Naive B cell (primary cell): Measurements from ENCODE around the gene NTM. TPM values are rescaled to one million over a fixed set of nuclear protein-coding genes. Genes with fewer than 3 reads are reported as not detected.

Experiments used
- ATAC-seq, 2 donors: fragments of 150-1000 bp; cut with Tn5 transposase; 2 replicates each; pipeline ENCODE4 v1.10.0; 2021; ENCODE audit warnings: low read depth in 2 of 2, mild to moderate bottlenecking in 2 of 2, moderate library complexity in 2 of 2
- DNase-seq: peaks from one replicate; pipeline ENCODE4 v3.0.0; 2022
- H3K27ac Mint-ChIP-seq, 6 donors: one replicate each; pipeline ENCODE4 v1.8.0; 2020 to 2022; ENCODE audit warnings: mild to moderate bottlenecking in 6 of 6, mixed read lengths in 6 of 6, moderate library complexity in 5 of 6, inconsistent platforms in 2 of 6
- H3K27me3 Mint-ChIP-seq, 3 donors: one replicate each; pipeline ENCODE4 v1.8.0; 2021 to 2022; ENCODE audit warnings: mixed read lengths in 3 of 3, mild to moderate bottlenecking in 1 of 3
- H3K36me3 Mint-ChIP-seq, 2 donors: one replicate each; pipeline ENCODE4 v1.8.0; 2020 to 2022; ENCODE audit warnings: mixed read lengths in 2 of 2, inconsistent platforms in 1 of 2, mild to moderate bottlenecking in 1 of 2
- H3K4me1 Mint-ChIP-seq, 3 donors: one replicate each; pipeline ENCODE4 v1.8.0; 2020 to 2022; ENCODE audit warnings: mixed read lengths in 3 of 3, inconsistent platforms in 1 of 3, mild to moderate bottlenecking in 1 of 3, moderate library complexity in 1 of 3
- H3K4me3 Mint-ChIP-seq, 8 donors: one replicate each; pipeline ENCODE4 v1.8.0; 2020 to 2022; ENCODE audit warnings: mild to moderate bottlenecking in 8 of 8, mixed read lengths in 8 of 8, moderate library complexity in 8 of 8, inconsistent platforms in 2 of 8
- H3K9me3 Mint-ChIP-seq, 7 donors: one replicate each; pipeline ENCODE4 v1.8.0; 2020 to 2022; ENCODE audit warnings: mixed read lengths in 7 of 7, mild to moderate bottlenecking in 5 of 7, inconsistent platforms in 2 of 7, moderate library complexity in 1 of 7
- polyA plus RNA-seq, 6 donors: library from polyadenylated mRNA; unstranded; fragments of 300-500 nt; fragmentation: Illumina TruSeq; gene quantifications; one replicate each; pipeline ENCODE4 v1.2.3, GENCODE V29; 2021; ENCODE audit warnings: low read depth in 6 of 6

The NTM gene
- polyA plus RNA-seq, 6 donors from 2014 or later, result not detected

DNA sequence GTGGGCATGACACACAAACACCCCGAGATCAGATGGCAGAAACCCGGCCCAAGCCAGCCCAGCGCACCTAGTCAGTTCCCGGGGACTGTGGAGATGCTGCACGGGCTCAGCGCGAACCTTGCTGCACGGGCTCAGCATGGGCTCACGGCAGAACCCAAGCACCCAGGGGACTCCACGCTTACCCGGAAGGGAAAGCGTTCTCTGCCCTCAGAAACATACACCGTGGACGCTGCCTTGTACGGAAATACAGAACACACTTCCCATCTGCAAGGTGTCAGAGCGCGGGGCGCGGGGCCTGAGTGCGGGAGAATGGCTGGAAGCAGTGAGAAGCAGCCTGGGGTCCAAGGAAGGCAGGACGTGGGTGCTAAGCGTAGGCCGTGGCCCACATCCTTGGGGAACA is 319.9 kb downstream of the NTM start:
- peak overlapping the region in 1 of 8 donors; percentile 30 for H3K4me3 Mint-ChIP-seq
- H3K27me3 Mint-ChIP-seq, result peaks cover 16 to 40% (median 18%) of the 10 kb centered on the region in 3 donors
- no peak for DNase-seq
- peaks cover 0 to 7% (median 4%) of the 10 kb centered on the region in 7 donors for H3K9me3 Mint-ChIP-seq
- ATAC-seq, result no peak
- H3K4me1 Mint-ChIP-seq, result peaks cover 5 to 9% (median 8%) of the 10 kb centered on the region in 3 donors
- H3K27ac Mint-ChIP-seq, result no peak overlapping the region
- H3K36me3 Mint-ChIP-seq, result peaks cover 0 to 9% of the 10 kb centered on the region in 2 donors

DNA sequence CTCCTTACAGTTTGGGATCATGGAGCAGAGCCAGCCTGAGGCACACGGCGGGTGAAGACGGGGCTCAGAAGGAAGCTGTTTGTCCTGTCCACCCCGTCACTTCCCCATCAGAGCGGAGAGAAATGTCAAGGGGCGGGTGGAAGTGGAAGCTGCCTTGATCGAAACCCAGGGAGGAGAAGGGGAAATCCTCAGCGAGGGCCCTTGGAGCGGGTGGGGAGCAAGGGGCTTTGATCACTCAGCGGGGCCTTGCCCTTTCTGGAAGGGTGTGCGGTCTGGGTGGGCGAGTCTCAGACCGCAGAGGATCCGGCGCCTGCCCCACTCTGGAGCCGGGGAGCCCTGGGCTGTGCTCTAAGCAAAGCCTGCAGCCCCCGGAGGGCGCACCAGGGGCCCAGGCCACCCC is 320.4 kb downstream of the NTM start:
- H3K36me3 Mint-ChIP-seq, result peaks cover 0 to 9% of the 10 kb centered on the region in 2 donors
- H3K4me3 Mint-ChIP-seq, result peak overlapping the region in 1 of 8 donors; percentile 30
- no peak overlapping the region for H3K27ac Mint-ChIP-seq
- DNase-seq (no peak), ATAC-seq (no peak)
- peaks cover 16 to 44% (median 18%) of the 10 kb centered on the region in 3 donors for H3K27me3 Mint-ChIP-seq
- peaks cover 0 to 7% (median 4%) of the 10 kb centered on the region in 7 donors for H3K9me3 Mint-ChIP-seq
- peaks cover 5 to 9% (median 8%) of the 10 kb centered on the region in 3 donors for H3K4me1 Mint-ChIP-seq

DNA sequence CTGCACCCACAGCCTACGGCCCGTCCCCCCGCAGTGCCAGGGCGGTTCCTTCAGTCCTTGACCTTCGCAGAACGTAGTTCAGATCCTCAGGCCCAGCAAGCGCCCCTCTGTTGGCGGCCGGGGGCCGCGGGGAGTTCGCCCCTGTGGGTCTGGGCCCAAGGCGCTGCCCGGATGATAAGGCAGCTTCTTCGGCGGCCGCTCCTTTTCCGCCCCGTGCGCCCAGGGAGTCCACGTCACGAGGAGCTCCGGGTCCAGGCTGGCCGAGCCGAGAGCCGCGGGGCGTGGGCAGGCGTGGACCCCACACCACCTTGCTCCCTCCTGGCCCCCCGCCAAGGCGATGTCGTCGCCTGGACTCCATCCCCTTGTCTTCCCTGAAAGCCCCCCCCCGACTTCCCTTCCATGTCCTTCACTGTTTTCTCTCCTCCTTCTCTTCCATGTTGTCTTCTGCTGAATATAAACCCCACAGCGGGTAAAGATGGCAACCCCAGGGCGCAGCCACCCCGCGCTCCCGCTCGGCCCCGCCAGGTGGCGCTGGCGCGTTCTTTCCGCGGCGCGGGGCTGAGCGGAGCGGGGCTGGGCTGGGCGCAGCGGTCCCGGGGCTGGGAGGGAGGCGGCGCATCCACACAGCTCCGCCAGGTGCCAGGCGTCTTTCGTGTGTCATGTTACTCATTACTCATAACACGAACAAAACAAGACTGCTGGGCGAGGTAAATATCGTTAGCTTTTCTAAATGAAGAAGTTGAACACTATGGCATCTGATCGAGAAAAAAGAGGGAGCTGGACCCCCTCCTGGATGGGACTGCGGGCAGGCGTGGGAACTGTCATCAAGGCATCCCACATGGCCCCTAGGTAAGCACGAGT is 321.0 kb downstream of the NTM start:
- Mint-ChIP-seq H3K27me3 (peaks cover 18 to 44% (median 19%) of the 10 kb centered on the region in 3 donors), H3K4me3 (no peak overlapping the region), H3K36me3 (peaks cover 0 to 9% of the 10 kb centered on the region in 2 donors), H3K27ac (no peak overlapping the region), H3K9me3 (peaks cover 0 to 7% (median 4%) of the 10 kb centered on the region in 7 donors), H3K4me1 (peaks cover 5 to 9% (median 8%) of the 10 kb centered on the region in 3 donors)
- no peak for ATAC-seq
- no peak for DNase-seq

DNA sequence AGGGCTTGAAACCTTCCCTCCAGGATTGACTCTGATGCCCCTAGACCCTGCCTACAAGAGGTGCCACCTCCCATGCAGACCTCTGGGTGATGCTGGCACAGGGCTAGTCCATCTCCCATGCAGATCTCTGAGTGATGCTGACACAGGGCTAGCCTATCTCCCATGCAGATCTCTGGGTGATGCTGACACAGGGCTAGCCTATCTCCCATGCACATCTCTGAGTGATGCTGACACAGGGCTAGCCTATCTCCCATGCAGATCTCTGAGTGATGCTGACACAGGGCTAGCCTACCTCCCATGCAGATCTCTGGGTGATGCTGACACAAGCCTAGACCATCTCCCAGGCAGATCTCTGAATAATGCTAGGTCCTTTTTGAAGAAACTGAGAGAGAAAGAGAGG is 321.7 kb downstream of the NTM start:
- Mint-ChIP-seq H3K27ac (no peak overlapping the region), H3K4me1 (peaks cover 5 to 9% (median 8%) of the 10 kb centered on the region in 3 donors), H3K27me3 (peaks cover 20 to 41% (median 22%) of the 10 kb centered on the region in 3 donors), H3K36me3 (peaks cover 0 to 9% of the 10 kb centered on the region in 2 donors), H3K9me3 (peaks cover 0 to 7% (median 4%) of the 10 kb centered on the region in 7 donors), H3K4me3 (peak overlapping the region in 1 of 8 donors; percentile 22)
- DNase-seq (no peak), ATAC-seq (no peak)

GRCh38 chr11:131692961-131693360 is 322.5 kb downstream of the NTM start:
- ATAC-seq (no peak), DNase-seq (no peak)
- no peak overlapping the region for H3K4me3 Mint-ChIP-seq
- no peak overlapping the region for H3K27ac Mint-ChIP-seq
- peaks cover 0 to 7% (median 4%) of the 10 kb centered on the region in 7 donors for H3K9me3 Mint-ChIP-seq
- peaks cover 0 to 9% of the 10 kb centered on the region in 2 donors for H3K36me3 Mint-ChIP-seq
- H3K27me3 Mint-ChIP-seq, result peaks cover 22 to 41% (median 26%) of the 10 kb centered on the region in 3 donors
- H3K4me1 Mint-ChIP-seq, result peaks cover 5 to 9% (median 8%) of the 10 kb centered on the region in 3 donors

DNA sequence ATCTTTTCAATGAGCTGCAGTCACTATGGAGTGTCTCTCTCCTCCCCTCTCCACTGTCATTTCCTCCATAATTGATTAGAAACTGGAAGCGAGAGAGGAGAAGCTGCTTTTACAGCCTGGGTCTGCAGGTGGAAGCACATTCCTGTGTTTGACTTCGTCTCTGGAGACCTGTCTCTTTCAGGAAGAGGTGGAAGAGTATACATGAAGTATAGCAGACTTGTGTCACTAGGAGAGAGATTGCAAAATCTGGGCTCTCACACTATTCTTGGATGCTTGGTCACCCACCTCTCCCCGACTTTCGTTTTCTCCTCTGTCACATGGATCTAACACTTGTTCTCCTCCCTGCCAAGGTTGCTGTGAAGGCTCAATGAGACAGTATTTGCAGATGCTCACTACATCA is 323.3 kb downstream of the NTM start:
- Mint-ChIP-seq H3K4me3 (no peak overlapping the region), H3K36me3 (peaks cover 0 to 9% of the 10 kb centered on the region in 2 donors), H3K4me1 (peaks cover 5 to 9% (median 8%) of the 10 kb centered on the region in 3 donors), H3K27ac (no peak overlapping the region), H3K27me3 (peaks cover 22 to 41% (median 26%) of the 10 kb centered on the region in 3 donors), H3K9me3 (peaks cover 0 to 7% (median 4%) of the 10 kb centered on the region in 7 donors)
- DNase-seq (no peak), ATAC-seq (no peak)

DNA sequence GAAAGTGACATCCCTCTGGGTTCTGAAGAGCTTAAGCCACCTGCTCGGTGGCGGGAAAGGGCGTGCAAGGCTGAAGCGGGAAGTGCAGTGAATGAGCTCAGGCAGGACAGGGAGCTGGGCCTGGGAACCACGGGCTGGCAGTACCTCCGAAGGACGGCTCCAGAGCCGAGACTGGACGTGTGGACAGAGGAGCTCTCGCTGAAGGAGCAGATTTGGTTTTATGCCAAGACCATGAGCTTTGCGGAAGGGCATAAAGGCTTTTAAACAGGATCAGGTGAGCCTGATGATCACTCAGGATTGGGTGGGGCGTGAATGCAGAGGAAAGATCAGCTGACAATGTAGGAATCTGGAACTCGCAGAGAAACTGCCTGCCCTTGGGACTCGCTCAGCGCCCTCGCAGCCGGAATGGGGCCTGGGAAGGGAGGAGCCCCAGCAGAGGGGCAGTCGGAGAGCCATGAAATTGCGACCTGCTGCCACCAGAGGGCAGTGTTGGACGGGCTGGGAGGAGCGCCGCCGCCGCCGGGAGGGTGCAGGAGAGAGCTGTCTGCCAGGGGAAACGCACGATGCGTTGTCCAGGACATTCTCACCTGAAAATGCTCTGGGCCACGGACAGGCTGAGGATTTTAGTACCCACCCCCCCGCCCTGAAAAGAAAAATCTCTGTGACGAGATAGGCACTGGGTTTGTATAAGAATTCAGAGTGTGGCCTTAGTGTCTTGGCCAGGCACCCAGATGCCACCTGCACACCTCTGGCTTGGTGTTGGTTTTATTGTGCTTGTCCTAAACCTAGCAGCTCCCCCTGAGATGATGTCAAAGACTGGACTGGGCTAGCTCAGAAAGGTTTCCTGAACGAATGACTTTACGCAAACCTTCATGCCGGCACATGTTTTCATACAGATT is 324.4 kb downstream of the NTM start:
- DNase-seq (no peak), ATAC-seq (no peak)
- H3K4me1 Mint-ChIP-seq, result peaks cover 5 to 9% (median 8%) of the 10 kb centered on the region in 3 donors
- H3K27me3 Mint-ChIP-seq, result peaks cover 22 to 39% (median 24%) of the 10 kb centered on the region in 3 donors
- H3K36me3 Mint-ChIP-seq, result peaks cover 0 to 7% of the 10 kb centered on the region in 2 donors
- no peak overlapping the region for H3K4me3 Mint-ChIP-seq
- peaks cover 0 to 7% (median 4%) of the 10 kb centered on the region in 7 donors for H3K9me3 Mint-ChIP-seq
- H3K27ac Mint-ChIP-seq, result peak overlapping the region in 1 of 6 donors; percentile 11

DNA sequence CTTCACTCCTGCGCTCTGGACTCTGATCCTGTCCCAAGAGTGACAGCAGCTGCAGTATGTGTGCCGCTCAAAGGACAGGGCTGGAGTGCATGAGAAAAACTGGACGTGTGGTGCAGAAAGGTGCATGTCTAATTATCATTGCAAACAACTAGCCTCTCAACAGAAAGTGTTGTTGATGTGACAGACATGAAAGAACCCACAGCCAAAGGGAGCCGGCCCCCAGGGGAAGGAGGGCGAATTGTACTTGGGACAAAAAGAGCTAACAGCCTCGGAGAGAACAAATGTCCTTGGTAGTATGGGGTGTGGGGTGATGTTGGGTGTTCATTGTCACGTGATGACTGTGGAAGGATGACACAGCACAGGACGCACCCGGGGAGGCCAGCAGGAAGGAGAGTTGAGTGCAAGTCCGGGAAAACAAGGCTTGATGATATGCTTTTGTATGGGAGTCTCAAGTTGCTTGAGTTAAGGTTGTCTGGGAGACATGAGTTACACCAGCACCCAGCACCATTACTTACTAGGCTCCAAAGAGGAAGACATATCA is 325.5 kb downstream of the NTM start:
- Mint-ChIP-seq H3K4me1 (peaks cover 5 to 9% (median 8%) of the 10 kb centered on the region in 3 donors), H3K36me3 (no peaks in the 10 kb centered on the region), H3K27ac (no peak overlapping the region), H3K4me3 (no peak overlapping the region), H3K9me3 (peaks cover 0 to 5% (median 0%) of the 10 kb centered on the region in 7 donors), H3K27me3 (peaks cover 26 to 28% (median 27%) of the 10 kb centered on the region in 3 donors)
- no peak for DNase-seq
- no peak for ATAC-seq

DNA sequence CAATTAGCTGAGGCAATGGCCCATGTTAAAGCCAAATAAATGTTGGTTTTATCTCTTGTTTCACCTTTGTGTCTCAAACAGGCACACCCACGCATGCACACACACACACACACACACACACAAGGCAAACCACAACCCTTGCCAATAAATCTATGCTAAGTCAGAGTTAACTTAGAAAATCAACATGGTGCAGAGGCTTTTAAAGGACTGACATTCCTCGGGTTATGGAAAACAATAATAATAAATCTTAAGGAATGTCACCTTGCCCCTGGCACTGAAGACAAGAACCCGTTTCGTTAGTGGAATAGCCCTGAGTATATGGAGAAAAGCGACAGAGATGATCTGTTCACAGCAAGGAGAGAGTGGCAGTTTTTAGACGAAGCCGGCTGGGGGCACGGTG is 326.3 kb downstream of the NTM start:
- Mint-ChIP-seq H3K4me3 (no peak overlapping the region), H3K27ac (no peak overlapping the region), H3K4me1 (peaks cover 5 to 9% (median 8%) of the 10 kb centered on the region in 3 donors), H3K9me3 (peaks cover 0 to 5% (median 0%) of the 10 kb centered on the region in 7 donors), H3K36me3 (no peaks in the 10 kb centered on the region), H3K27me3 (peaks cover 26 to 28% (median 27%) of the 10 kb centered on the region in 3 donors)
- ATAC-seq (no peak), DNase-seq (no peak)

DNA sequence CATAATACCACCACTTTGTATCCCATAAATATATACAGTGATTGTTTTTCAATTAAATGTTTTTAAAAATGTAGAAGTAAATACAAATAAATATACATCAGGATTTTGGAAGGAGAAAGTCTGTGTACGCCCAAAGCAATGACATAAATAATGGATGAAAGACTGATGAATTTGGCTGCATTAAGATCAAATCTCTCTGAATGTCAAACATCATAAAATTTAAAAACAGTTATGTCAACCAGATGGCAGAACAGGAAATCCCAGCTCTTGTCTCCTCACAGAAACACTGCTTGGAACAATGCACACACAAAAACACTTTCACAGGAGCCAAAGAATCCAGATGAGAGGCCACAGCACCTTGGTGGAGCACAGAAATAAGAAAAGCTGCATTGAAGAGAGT is 332.9 kb downstream of the NTM start:
- H3K4me3 Mint-ChIP-seq, result no peak overlapping the region
- H3K27me3 Mint-ChIP-seq, result peaks cover 0 to 7% (median 4%) of the 10 kb centered on the region in 3 donors
- DNase-seq (no peak), ATAC-seq (no peak)
- peaks cover 11 to 38% (median 18%) of the 10 kb centered on the region in 7 donors for H3K9me3 Mint-ChIP-seq
- no peak overlapping the region for H3K27ac Mint-ChIP-seq
- H3K4me1 Mint-ChIP-seq, result no peaks in the 10 kb centered on the region
- H3K36me3 Mint-ChIP-seq, result peaks cover 0 to 8% of the 10 kb centered on the region in 2 donors

DNA sequence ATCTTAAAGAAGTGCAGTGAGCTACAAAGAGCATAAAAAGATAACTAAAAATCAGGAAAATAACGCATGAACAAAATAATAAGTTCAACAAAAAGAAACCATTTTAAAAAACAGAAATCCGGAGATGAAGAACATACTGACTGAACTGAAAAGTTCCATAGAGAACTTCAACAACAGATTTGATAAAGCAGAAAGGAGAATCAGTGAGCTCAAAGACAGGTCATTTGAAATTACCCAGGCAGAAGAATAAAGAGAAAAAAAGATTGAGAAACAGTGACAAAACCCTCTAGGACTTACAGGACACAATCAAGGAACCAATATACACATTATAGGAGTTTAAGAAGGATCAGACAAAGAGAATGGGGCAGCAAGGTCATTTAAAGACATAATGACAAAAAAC is 334.3 kb downstream of the NTM start:
- DNase-seq (no peak), ATAC-seq (no peak)
- no peak overlapping the region for H3K4me3 Mint-ChIP-seq
- peaks cover 0 to 8% of the 10 kb centered on the region in 2 donors for H3K36me3 Mint-ChIP-seq
- H3K4me1 Mint-ChIP-seq, result no peaks in the 10 kb centered on the region
- peaks cover 17 to 40% (median 22%) of the 10 kb centered on the region in 7 donors for H3K9me3 Mint-ChIP-seq
- peaks cover 0 to 7% (median 4%) of the 10 kb centered on the region in 3 donors for H3K27me3 Mint-ChIP-seq
- H3K27ac Mint-ChIP-seq, result no peak overlapping the region

- Mint-ChIP-seq H3K27ac (no peak overlapping the region), H3K9me3 (peaks cover 9 to 22% (median 15%) of the 10 kb centered on the region in 7 donors), H3K36me3 (no peaks in the 10 kb centered on the region), H3K4me1 (no peaks in the 10 kb centered on the region), H3K4me3 (no peak overlapping the region), H3K27me3 (no peaks in the 10 kb centered on the region)
- ATAC-seq (no peak), DNase-seq (no peak)
These were observed 340.1 kb downstream of the NTM start for GRCh38 chr11:131710511-131710910.

DNA sequence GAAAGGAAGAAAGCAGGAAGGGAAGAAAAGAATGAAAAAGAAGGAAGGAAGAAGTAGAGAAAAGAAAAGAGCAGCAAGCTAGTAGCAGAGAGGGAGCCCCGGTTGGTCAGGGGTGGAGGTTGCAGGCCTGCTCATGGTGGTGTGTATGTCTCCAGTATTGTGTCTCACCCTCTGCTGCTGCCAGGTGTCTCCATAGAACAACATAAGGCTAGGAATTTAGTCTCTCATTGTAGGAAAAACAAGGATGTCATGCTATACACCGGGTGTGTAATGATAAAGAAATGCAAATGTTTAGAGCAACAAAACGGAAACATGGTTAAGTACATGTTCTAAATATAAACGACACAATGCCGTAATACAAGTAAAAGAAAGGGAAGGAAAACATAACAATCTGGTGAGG is 342.5 kb downstream of the NTM start:
- no peak for DNase-seq
- no peak for ATAC-seq
- no peak overlapping the region for H3K4me3 Mint-ChIP-seq
- H3K27me3 Mint-ChIP-seq, result no peaks in the 10 kb centered on the region
- H3K9me3 Mint-ChIP-seq, result peaks cover 7 to 22% (median 12%) of the 10 kb centered on the region in 7 donors
- no peak overlapping the region for H3K27ac Mint-ChIP-seq
- H3K36me3 Mint-ChIP-seq, result no peaks in the 10 kb centered on the region
- H3K4me1 Mint-ChIP-seq, result no peaks in the 10 kb centered on the region
